DOHH2 (cell line): ENCODE measurements around the gene MEF2A.

ENCODE experiments used
- H3F3A ChIP-seq: fragments of 200-600 bp; sonication (generic), shearing (Covaris generic); 2 replicates; pipeline ENCODE4 v1.6.0; 2016; ENCODE audit warnings: antibody characterized with exemption, mild to moderate bottlenecking; ENCODE audit not compliant: control insufficient read depth, insufficient read depth
- H3K27ac ChIP-seq: fragments of 200-600 bp; sonication (generic); 2 replicates; pipeline ENCODE4 v1.5.1; 2014; ENCODE audit warnings: low read depth, mild to moderate bottlenecking, low read length, moderate library complexity
- H3K27me3 ChIP-seq: fragments of 200-600 bp; sonication (generic); 2 replicates; pipeline ENCODE4 v1.6.1; 2014; ENCODE audit warnings: mild to moderate bottlenecking, low read length, mixed read lengths; ENCODE audit not compliant: control insufficient read depth
- H3K36me3 ChIP-seq: fragments of 200-600 bp; sonication (generic); 2 replicates; pipeline ENCODE4 v1.6.1; 2014; ENCODE audit warnings: mild to moderate bottlenecking, low read length, moderate library complexity, mixed read lengths; ENCODE audit not compliant: control insufficient read depth
- H3K4me1 ChIP-seq: fragments of 200-600 bp; sonication (generic); 2 replicates; pipeline ENCODE4 v1.6.1; 2014; ENCODE audit warnings: mild to moderate bottlenecking, low read length, mixed read lengths; ENCODE audit not compliant: control insufficient read depth
- H3K4me2 ChIP-seq: fragments of 200-600 bp; sonication (generic); 2 replicates; pipeline ENCODE4 v1.6.0; 2014; ENCODE audit warnings: mild to moderate bottlenecking, low read length, moderate library complexity
- H3K4me3 ChIP-seq: fragments of 200-600 bp; sonication (generic); 2 replicates; pipeline ENCODE4 v1.5.1; 2014; ENCODE audit warnings: mild to moderate bottlenecking, low read length, mixed read lengths
- H3K79me2 ChIP-seq: fragments of 200-600 bp; sonication (generic); 2 replicates; pipeline ENCODE4 v1.6.1; 2014; ENCODE audit warnings: mild to moderate bottlenecking, low read length, mixed read lengths; ENCODE audit not compliant: control insufficient read depth
- H3K9me2 ChIP-seq: fragments of 200-600 bp; sonication (generic); replicated peaks from 2 replicates; pipeline ENCODE4 v1.6.1; 2014; ENCODE audit warnings: mild to moderate bottlenecking, low read length, mixed read lengths; ENCODE audit not compliant: control insufficient read depth
- H3K9me3 ChIP-seq: fragments of 200-600 bp; sonication (generic); 2 replicates; pipeline ENCODE4 v1.6.1; 2014; ENCODE audit warnings: antibody characterized with exemption, low read length, mixed read lengths; ENCODE audit not compliant: control insufficient read depth, insufficient read depth
- H4K20me1 ChIP-seq: fragments of 200-600 bp; sonication (generic); 2 replicates; pipeline ENCODE4 v1.6.0; 2014; ENCODE audit warnings: low read depth, mild to moderate bottlenecking, antibody characterized with exemption, low read length, moderate library complexity; ENCODE audit not compliant: control insufficient read depth, insufficient read depth
- CTCF ChIP-seq: fragments of 200-600 bp; sonication (generic); IDR thresholded peaks from one replicate; pipeline ENCODE4 v1.5.1; 2014; ENCODE audit warnings: antibody characterized with exemption, mild to moderate bottlenecking, low read depth, low read length; ENCODE audit not compliant: poor library complexity, severe bottlenecking
- EZH2phosphoT487 ChIP-seq: fragments of 200-600 bp; sonication (generic); IDR thresholded peaks from 2 replicates; pipeline ENCODE4 v1.6.1; 2017; ENCODE audit warnings: borderline replicate concordance, mild to moderate bottlenecking, antibody characterized with exemption, low read length, moderate library complexity, mixed read lengths

Gene MEF2A

GRCh38 chr15:99580076-99580475 is 14.3 kb downstream of the MEF2A start:
- Histone ChIP-seq H3K27ac (no peak overlapping the region), H3K79me2 (peaks cover 100% of the 10 kb centered on the region), H3K4me3 (no peak overlapping the region), H3F3A (0 out of 2 replicates have a peak, but pooled peaks cover 4% of the 10 kb centered on the region), H3K4me1 (0 out of 2 replicates have a peak, but pooled peaks cover 4% of the 10 kb centered on the region), H4K20me1 (0 out of 2 replicates have a peak, but pooled peaks cover 7% of the 10 kb centered on the region), H3K4me2 (no peak overlapping the region), H3K36me3 (peaks cover 62% of the 10 kb centered on the region), H3K9me3 (peaks cover 10% of the 10 kb centered on the region; the same call in 1 of the 2 replicates), H3K27me3 (no peaks in the 10 kb centered on the region), H3K9me2 (no peaks in the 10 kb centered on the region)
- TF ChIP-seq EZH2phosphoT487: no peak
- no peak for TF ChIP-seq CTCF

- Histone ChIP-seq H3F3A (0 out of 2 replicates have a peak, but pooled peaks cover 6% of the 10 kb centered on the region), H3K9me3 (peaks cover 23% of the 10 kb centered on the region), H4K20me1 (0 out of 2 replicates have a peak, but pooled peaks cover 3% of the 10 kb centered on the region), H3K9me2 (no peaks in the 10 kb centered on the region), H3K27me3 (no peaks in the 10 kb centered on the region), H3K27ac (no peak overlapping the region), H3K4me2 (no peak overlapping the region), H3K36me3 (peaks cover 73% of the 10 kb centered on the region), H3K4me1 (0 out of 2 replicates have a peak, but pooled peaks cover 4% of the 10 kb centered on the region), H3K79me2 (peaks cover 100% of the 10 kb centered on the region), H3K4me3 (no peak overlapping the region)
- TF ChIP-seq CTCF: no peak
- TF ChIP-seq EZH2phosphoT487: no peak
Observed at GRCh38 chr15:99582508-99582960, 16.8 kb downstream of the MEF2A start.

GRCh38 chr15:99584081-99584600 is 18.4 kb downstream of the MEF2A start:
- peaks cover 23% of the 10 kb centered on the region for H3K9me3 ChIP-seq
- no peak for TF ChIP-seq EZH2phosphoT487
- TF ChIP-seq CTCF: no peak
- H4K20me1 ChIP-seq: 0 out of 2 replicates have a peak, but pooled peaks cover 3% of the 10 kb centered on the region
- H3K36me3 ChIP-seq: peaks cover 64% of the 10 kb centered on the region
- H3K27ac ChIP-seq: no peak overlapping the region
- H3K27me3 ChIP-seq: no peaks in the 10 kb centered on the region
- no peaks in the 10 kb centered on the region; the same call in 1 of the 2 replicates for H3K4me1 ChIP-seq
- no peak overlapping the region for H3K4me3 ChIP-seq
- H3K9me2 ChIP-seq: no peaks in the 10 kb centered on the region
- H3F3A ChIP-seq: 0 out of 2 replicates have a peak, but pooled peaks cover 6% of the 10 kb centered on the region
- peaks cover 100% of the 10 kb centered on the region for H3K79me2 ChIP-seq
- H3K4me2 ChIP-seq: no peak overlapping the region
